ENCODE data around the gene VPS45.

DNA sequence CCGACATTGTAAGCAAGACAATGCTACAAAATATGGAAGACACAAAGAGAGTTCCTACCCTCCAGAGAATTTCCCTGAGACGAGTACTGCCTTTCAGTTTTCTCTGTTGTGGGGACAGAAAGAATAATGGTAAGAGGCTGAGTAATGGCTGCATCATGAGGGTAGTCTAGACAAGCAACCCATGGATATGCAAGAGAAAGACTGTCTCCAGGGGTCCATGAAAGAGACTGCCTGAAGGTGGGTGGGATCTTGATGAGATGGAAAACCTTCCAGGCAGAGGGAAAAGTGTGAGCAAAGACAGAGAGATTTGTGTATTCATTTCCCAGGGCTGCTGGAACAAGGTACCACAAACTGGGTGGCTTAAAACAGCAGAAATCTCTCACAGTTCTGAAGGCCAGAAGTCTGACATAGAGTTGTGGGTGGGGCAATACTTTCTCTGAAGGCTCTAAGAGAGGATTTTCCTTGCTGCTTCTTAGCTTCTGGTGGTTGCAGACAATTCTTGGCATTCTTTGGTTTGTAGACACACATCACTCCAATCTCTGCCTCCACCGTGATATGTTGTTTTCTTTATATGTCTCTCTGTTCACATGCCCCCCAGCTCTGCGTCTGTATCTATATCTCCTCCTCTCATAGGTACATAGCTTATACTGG lies 126.9 kb downstream of the VPS45 start:
- TF ChIP-seq, protein P1, sequence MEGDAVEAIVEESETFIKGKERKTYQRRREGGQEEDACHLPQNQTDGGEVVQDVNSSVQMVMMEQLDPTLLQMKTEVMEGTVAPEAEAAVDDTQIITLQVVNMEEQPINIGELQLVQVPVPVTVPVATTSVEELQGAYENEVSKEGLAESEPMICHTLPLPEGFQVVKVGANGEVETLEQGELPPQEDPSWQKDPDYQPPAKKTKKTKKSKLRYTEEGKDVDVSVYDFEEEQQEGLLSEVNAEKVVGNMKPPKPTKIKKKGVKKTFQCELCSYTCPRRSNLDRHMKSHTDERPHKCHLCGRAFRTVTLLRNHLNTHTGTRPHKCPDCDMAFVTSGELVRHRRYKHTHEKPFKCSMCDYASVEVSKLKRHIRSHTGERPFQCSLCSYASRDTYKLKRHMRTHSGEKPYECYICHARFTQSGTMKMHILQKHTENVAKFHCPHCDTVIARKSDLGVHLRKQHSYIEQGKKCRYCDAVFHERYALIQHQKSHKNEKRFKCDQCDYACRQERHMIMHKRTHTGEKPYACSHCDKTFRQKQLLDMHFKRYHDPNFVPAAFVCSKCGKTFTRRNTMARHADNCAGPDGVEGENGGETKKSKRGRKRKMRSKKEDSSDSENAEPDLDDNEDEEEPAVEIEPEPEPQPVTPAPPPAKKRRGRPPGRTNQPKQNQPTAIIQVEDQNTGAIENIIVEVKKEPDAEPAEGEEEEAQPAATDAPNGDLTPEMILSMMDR (conservative IDR thresholded peaks at IDR 0.05; ENCODE audit: low read depth, low read length), result no peak
- no peak for TF ChIP-seq EZH2phosphoT487 (IDR thresholded peaks at IDR 0.05; ENCODE audit: borderline replicate concordance, low read length)
- TF ChIP-seq EZH2 (IDR thresholded peaks at IDR 0.05; ENCODE audit: low read length, unreplicated experiment), result no peak

Data from PC-3 (cell line).